ENCODE results near the gene NYAP1.
A peak's percentile ranks its signal among the peaks of the same experiment; 100 is the strongest.
"Not testable (repeated sequence)": the region's sequence is repeated elsewhere in the genome, so short reads cannot be mapped to it uniquely, and the experiment has no call there.

NYAP1 gene

GRCh38 chr7:100452513-100452912 is 31.2 kb upstream of the NYAP1 start:
- DNase-seq (ENCODE audit: low spot score), result no peak
- TF ChIP-seq CTCF (conservative IDR thresholded peaks at IDR 0.05; ENCODE audit: low read depth), result no peak
- H3K27ac ChIP-seq, result no peak overlapping the region
- ChIA-PET POLR2A (ENCODE audit: low non-redundant PET) (no interaction called here), CTCF (interaction anchor here (0.6 kb wide), 1 partner anchor 30 kb away, joined by 5 read pairs; no protein-coding TSS in a partner anchor)

GRCh38 chr7:100453854-100454253 is 29.9 kb upstream of the NYAP1 start:
- CTCF ChIA-PET, result interaction anchor here (0.6 to 0.9 kb wide), 2 partner anchors 29 to 1701 kb away, joined by 3 read pairs; no protein-coding TSS in a partner anchor
- POLR2A ChIA-PET (ENCODE audit: low non-redundant PET), result interaction anchor here (0.6 kb wide), 1 partner anchor 107 kb away, joined by 4 read pairs; no protein-coding TSS in a partner anchor
- not testable (repeated sequence) for H3K27ac ChIP-seq; DNase-seq (ENCODE audit: low spot score)

GRCh38 chr7:100455206-100455605 is 28.5 kb upstream of the NYAP1 start:
- no peak for DNase-seq (ENCODE audit: low spot score)
- POLR2A ChIA-PET (ENCODE audit: low non-redundant PET), result interaction anchor here (0.6 kb wide), 1 partner anchor 14 kb away, joined by 3 read pairs; no protein-coding TSS in a partner anchor
- H3K27ac ChIP-seq, result no peak overlapping the region
- CTCF ChIA-PET, result interaction anchor here (0.5 to 1.3 kb wide), 8 partner anchors 12 to 179 kb away, joined by 3 to 5 read pairs (median 3); no protein-coding TSS in a partner anchor
- TF ChIP-seq CTCF (conservative IDR thresholded peaks at IDR 0.05; ENCODE audit: low read depth), result no peak

GRCh38 chr7:100456562-100456961 is 27.2 kb upstream of the NYAP1 start:
- DNase-seq (ENCODE audit: low spot score), result no peak
- H3K27ac ChIP-seq, result no peak overlapping the region
- CTCF ChIA-PET, result no interaction called here
- no peak for TF ChIP-seq CTCF (conservative IDR thresholded peaks at IDR 0.05; ENCODE audit: low read depth)
- POLR2A ChIA-PET (ENCODE audit: low non-redundant PET), result no interaction called here

- CTCF ChIA-PET, result interaction anchor here (0.6 to 0.7 kb wide), 4 partner anchors 26 to 135 kb away, joined by 3 to 5 read pairs (median 4); no protein-coding TSS in a partner anchor
- POLR2A ChIA-PET (ENCODE audit: low non-redundant PET), result no interaction called here
- no peak for TF ChIP-seq CTCF (conservative IDR thresholded peaks at IDR 0.05; ENCODE audit: low read depth)
- DNase-seq (ENCODE audit: low spot score), result no peak
- no peak overlapping the region for H3K27ac ChIP-seq
Observed at GRCh38 chr7:100457033-100457432, 26.7 kb upstream of the NYAP1 start.

GRCh38 chr7:100464210-100464660 is 19.5 kb upstream of the NYAP1 start, which contains the start of gene SPACDR:
Gene SPACDR (minus strand): TSS chr7:100464260. CDS start chr7:100464025, 235 bp downstream.
- POLR2A ChIA-PET (ENCODE audit: low non-redundant PET), result no interaction called here
- peak within 1 kb of the TSS; percentile 67 for H3K27ac ChIP-seq
- CTCF ChIA-PET, result interaction anchor here (0.6 to 1.6 kb wide), 4 partner anchors 96 to 763 kb away, joined by 3 read pairs; no protein-coding TSS in a partner anchor
- no peak for DNase-seq (ENCODE audit: low spot score)
- no peak for TF ChIP-seq CTCF (conservative IDR thresholded peaks at IDR 0.05; ENCODE audit: low read depth)

GRCh38 chr7:100464791-100465190 is 18.9 kb upstream of the NYAP1 start:
- DNase-seq (ENCODE audit: low spot score), result no peak
- ChIA-PET CTCF (interaction anchor here (0.6 to 1.9 kb wide), 6 partner anchors 18 to 762 kb away, joined by 3 to 6 read pairs (median 4); no protein-coding TSS in a partner anchor), POLR2A (ENCODE audit: low non-redundant PET) (no interaction called here)
- peak overlapping the region; percentile 67 for H3K27ac ChIP-seq
- no peak for TF ChIP-seq CTCF (conservative IDR thresholded peaks at IDR 0.05; ENCODE audit: low read depth)
